NCI-H748 treated with DMSO at 0.1 percent for 48 hours (cell line): ENCODE results near the gene RBMS3.
"Not testable (repeated sequence)": the region's sequence is repeated elsewhere in the genome, so short reads cannot be mapped to it uniquely, and the experiment has no call there.

Experiments used
- DNase-seq: peaks from one replicate; lab custom pipeline; 2025; lab: John Stamatoyannopoulos, UW

Gene RBMS3

GRCh38 chr3:29385046-29385830 lies 104.4 kb downstream of the RBMS3 start:
- no peak for DNase-seq

GRCh38 chr3:29389362-29389761 lies 108.5 kb downstream of the RBMS3 start:
- DNase-seq, result no peak

- DNase-seq, result no peak
Measured at GRCh38 chr3:29392625-29393388, 111.9 kb downstream of the RBMS3 start.

- not testable (repeated sequence) for DNase-seq
Measured at GRCh38 chr3:29393946-29394345, 113.1 kb downstream of the RBMS3 start.

GRCh38 chr3:29397406-29397805 lies 116.5 kb downstream of the RBMS3 start:
- DNase-seq, result no peak

GRCh38 chr3:29398787-29399186 lies 117.9 kb downstream of the RBMS3 start:
- DNase-seq, result no peak

- DNase-seq, result no peak
Measured at GRCh38 chr3:29406291-29406832, 125.5 kb downstream of the RBMS3 start.

- no peak for DNase-seq
Measured at GRCh38 chr3:29408676-29409075, 127.8 kb downstream of the RBMS3 start.

GRCh38 chr3:29409409-29409808 lies 128.5 kb downstream of the RBMS3 start:
- DNase-seq, result no peak

GRCh38 chr3:29410220-29410619 lies 129.3 kb downstream of the RBMS3 start:
- DNase-seq, result no peak

- no peak for DNase-seq
Measured at GRCh38 chr3:29410660-29411405, 130.0 kb downstream of the RBMS3 start.

GRCh38 chr3:29412110-29412509 lies 131.2 kb downstream of the RBMS3 start:
- DNase-seq, result no peak

GRCh38 chr3:29414468-29415224 lies 133.8 kb downstream of the RBMS3 start:
- DNase-seq, result no peak

GRCh38 chr3:29415482-29416223 lies 134.8 kb downstream of the RBMS3 start:
- DNase-seq, result no peak

GRCh38 chr3:29416514-29416913 lies 135.6 kb downstream of the RBMS3 start:
- no peak for DNase-seq

- DNase-seq, result no peak
Measured at GRCh38 chr3:29420106-29420505, 139.2 kb downstream of the RBMS3 start.

GRCh38 chr3:29426302-29427226 lies 145.7 kb downstream of the RBMS3 start:
- peak; percentile 70 for DNase-seq

- DNase-seq, result no peak
Measured at GRCh38 chr3:29427266-29428103, 146.6 kb downstream of the RBMS3 start.
